ENCODE data around the gene UTP25.

- TF ChIP-seq CTCF (IDR thresholded peaks at IDR 0.05; ENCODE audit: poor library complexity, severe bottlenecking) (no peak), EZH2 (IDR thresholded peaks at IDR 0.05; ENCODE audit: borderline replicate concordance, insufficient read depth, low read length, poor library complexity, severe bottlenecking) (no peak), SMC3 (conservative IDR thresholded peaks at IDR 0.05; ENCODE audit: poor library complexity) (no peak), TAF1 (IDR thresholded peaks at IDR 0.05; ENCODE audit: low read depth) (no peak), POLR2AphosphoS5 (IDR thresholded peaks at IDR 0.05) (no peak)
These were observed 8.1 kb downstream of the UTP25 start for GRCh38 chr1:209835782-209836298.
